HG03159 (cell line): Measurements from ENCODE around the gene TENT5C.

Experiments
- ATAC-seq: cut with Tn5 transposase; IDR thresholded peaks from one replicate; pipeline ENCODE4 v1.9.1; 2021; ENCODE audit warnings: mild to moderate bottlenecking, moderate library complexity; ENCODE audit not compliant: unreplicated experiment

Gene TENT5C

DNA sequence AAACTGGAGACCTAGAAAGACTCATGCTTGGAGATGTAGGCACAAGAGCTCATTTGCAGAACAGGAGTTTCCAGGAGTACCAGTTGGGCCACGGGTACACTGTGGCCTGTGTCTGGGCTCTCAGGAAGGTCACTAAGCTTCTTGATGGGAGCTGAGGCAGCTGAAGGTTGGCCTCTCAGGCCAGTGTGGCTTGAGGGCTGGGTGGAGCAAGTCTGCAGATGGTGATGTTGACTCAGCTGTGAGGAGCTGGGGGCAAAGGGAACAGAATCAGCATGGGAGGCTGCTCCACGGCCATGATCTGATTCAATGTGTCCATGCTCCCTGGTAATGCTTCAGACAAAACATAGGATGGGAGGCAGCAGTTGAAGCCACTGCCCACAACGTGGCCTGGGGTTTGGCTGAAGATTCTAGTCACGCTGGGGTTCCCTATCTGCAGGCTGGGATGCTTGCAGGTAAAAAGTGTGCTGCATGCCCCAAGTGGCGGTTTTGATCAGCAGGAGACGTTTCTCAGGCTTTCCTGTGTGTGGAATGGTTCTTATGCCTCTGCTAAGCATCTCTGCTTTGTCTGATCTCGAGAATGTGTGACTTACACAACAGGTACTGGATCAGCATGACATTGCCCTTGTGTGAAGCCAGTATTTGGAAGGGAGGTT is 15.4 kb upstream of the TENT5C start:
- no peak for ATAC-seq

DNA sequence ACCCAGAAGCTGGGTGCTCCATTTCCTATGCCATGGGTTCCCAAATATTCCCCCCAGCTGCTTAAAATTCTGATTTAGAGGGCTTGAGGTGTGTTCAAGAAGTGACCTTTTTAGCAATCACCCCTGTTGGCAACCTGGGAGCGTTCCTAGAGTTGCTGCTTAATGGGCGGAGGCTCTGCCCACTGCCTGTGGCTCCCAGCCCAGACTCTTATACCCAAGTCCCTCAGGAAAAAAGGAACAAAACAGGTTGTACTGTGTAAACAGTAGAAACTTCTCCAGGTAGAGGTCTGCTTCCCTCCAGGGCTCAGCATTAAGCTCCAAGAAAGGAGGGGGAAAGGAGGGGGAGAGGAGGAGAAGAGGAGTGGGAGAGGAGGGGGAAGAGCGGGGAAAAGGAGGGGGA is 14.6 kb upstream of the TENT5C start:
- no peak for ATAC-seq

DNA sequence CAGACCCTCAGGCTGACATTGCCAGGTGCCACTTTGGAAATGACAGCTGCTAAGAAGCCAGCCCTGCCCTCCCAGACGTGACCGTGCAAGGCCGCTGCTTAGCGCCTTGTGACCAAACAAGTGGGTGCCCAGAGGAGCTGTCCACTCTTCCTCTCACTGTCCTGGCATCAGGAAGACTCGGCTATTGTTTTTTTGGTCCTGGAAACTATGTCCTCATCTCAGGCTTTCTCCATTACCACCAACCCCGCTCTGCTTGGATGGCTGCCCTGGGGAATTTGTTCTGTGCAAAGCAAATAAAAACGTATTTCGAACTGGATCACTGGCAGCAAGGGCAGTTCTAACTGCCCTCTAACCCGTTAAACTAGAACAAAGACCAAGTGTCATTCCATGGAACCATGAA is 13.7 kb upstream of the TENT5C start:
- no peak for ATAC-seq

DNA sequence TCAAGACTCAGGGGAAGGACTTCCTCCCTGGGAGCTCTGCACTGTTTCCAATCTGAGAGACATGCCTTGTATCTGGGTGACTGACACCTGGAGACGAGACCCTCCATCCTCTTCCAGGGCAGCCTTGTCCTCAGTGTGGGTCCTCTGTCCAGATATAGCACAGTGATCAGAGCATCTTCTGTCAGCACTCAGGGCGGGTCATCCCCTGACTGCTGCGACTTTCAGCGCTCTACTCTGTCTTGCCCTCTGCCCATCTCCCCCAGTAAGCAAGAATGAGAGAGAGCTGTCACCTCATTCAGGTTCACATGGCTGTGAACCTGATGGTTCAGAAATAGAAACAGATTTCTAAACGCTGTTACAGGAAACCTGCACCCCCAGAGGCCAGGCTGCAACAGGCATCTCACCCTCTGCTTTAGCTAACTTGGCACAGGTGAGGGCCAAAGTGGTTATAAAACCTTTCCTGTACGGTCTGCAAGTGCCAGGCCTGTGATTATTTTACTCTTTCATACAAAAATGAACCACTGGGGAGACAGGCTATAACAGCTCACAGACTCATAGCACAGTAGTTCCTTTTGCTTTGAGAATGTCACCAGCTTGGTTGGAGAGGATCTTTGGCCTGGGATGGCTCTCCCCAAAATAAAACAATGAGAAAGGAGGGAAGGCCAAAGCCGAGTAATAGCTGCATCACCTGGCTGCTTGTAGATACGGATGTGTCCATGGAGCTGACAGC is 11.4 kb upstream of the TENT5C start:
- no peak for ATAC-seq

DNA sequence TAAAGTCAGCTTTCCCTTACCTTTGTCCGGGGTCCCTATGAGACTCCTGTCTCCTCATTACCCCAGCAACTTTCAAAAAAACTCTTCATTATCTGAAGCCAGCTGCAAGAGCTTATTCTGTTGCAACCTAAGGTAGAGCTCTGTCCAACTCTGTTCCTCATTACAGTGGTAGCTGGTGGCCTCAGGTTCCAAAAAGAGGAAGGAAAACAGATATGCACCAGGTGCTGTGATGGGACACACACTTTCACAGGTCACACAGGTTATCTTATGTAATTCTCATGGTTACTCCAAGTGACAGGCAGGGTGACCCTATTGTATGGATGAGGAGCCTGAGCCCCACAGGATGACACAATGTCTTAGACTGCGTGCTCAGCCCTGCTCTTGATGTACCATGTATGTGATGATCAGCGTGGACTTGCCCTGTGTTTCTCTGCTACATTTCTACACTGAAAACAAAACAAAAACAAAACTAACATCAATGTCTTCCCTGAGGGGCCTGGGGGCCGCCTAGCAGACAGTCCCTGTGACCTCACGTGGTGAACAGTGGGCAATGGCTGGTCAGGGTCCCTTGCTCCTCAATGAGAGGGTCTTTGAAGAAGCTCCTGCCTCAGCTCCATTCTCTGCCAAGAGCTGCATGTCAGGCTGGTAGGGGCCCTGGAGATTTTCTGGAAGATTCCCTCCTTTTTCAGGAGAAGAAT is 9.7 kb upstream of the TENT5C start:
- peak; percentile 64 for ATAC-seq

DNA sequence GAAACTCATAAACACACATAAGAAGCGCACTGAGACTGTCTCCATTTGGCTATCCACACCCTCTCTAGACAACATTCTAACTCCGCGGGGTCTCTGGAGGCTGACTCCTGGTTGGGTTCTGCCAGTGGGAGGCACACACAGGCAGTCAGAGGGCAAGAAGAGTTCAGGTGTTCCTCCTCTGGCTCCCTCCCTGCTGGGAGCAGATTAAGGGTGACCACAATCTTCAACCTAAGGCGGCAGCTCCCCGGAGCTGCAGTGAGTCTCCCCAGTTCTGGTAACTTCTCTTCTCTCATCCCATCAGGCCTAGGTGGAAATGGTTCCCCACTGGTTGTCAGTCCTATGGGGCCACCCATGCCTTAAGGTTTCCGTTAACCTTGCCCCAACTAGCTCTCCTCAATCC is 7.4 kb upstream of the TENT5C start:
- ATAC-seq, result no peak

DNA sequence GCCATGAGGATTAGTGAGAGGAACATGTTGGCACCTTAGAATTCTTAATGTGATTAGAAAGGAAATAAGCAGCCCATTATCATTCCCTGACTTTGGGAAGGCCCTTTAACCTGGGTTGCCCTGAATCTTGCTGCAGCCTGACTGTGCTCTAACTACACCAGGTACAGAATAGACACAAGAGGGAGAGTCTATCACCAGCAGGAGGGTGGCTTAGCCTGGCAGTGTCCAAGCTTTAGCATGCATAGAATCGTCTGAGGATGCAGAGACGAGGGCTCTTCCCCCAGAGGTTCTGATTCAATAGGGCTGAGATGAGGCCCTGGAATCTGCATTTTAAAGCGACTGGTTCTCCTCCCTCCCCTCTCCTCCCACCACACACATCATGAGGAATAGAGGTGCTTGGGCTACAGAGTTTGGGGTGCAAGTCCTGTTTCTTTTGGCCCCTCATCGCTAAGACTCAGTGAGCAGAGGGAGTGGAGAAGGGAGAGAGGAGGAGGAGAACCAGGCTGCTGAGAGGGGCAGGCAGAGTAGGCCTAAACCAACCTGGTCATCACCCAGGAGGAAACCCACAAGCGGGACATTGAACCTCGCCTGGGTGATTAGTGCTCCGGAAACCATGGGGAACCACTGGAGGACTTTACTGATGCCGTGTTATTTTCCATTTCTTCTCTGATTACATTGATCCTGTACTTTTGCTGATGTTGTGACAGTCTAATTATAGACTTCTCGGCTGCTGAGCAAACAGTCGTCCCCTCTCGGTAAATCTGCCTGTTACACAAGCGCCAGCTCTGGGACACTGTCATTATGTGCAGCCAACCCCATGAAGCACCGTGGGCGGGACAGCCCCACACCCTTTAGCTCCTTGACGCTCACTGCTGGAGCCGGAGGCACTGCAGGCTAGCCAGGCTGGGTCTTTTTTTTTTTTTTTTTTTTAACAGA is 6.3 kb upstream of the TENT5C start:
- ATAC-seq, result no peak

DNA sequence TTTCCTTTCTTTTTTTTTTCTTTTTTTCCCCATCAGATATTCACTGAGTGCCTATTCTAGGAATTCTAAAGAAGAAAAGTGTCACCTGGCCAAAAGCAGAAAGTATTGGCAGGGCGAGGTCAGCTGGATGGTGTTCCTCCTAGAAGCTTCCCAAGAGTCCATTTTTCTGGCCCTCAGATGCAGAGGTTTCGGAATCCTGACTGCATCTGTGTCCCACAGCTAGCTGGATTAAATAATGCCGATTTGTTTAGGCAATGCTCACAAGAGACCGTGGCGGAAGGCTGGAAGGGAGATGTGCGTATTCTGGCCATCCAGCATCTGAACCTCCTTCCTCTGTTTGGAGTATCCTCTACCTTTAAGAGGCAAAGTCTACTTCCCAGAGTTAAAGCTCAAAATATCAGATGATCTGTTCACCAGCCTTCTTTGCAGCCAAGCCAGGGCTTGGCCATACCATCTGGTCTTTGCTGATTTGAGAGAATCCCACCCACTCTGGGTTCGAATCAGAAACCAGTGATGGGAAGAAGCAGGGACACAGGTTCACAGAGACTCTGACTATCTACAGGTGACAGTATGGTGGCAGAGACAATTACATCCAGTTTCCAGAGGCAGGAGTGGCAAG is 5.4 kb upstream of the TENT5C start:
- ATAC-seq, result no peak

DNA sequence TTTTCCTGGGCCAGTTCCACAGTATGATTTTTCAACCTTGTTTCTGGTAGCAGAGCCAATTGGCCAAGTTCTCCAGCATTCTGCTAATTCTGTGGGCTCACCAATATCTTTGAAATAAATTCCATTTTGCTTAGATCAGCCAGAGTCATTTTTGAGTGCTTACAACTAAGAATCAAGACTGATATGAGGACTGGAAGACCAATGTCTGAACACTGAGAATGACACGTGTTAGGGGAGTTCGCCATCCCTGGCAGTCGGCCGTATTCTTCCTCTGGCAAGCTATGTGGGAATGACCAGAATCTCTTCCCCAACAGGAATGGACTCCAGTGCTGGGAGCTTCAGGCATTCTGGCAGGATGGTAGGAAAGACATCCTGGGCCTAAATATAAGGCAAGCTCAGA is 4.9 kb upstream of the TENT5C start:
- no peak for ATAC-seq

DNA sequence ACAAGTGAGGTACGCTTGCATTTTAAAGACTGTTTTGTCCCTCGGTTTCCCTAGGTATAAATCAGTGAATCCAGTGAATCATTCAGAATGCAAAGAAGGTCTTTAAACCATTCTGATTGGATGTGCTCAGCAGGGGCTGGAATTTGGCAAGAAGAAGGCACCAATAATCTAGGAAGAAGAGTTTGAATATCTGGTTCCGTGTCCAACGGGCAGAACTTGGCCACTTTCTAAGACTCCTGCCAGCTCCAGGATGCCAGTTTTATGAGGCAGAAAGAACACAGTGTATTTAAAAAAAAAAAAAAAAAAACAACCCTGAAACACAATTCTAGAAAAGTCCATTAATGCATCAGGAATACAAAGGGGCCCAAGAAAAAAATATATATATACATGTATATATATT is 3.0 kb upstream of the TENT5C start:
- ATAC-seq, result no peak

DNA sequence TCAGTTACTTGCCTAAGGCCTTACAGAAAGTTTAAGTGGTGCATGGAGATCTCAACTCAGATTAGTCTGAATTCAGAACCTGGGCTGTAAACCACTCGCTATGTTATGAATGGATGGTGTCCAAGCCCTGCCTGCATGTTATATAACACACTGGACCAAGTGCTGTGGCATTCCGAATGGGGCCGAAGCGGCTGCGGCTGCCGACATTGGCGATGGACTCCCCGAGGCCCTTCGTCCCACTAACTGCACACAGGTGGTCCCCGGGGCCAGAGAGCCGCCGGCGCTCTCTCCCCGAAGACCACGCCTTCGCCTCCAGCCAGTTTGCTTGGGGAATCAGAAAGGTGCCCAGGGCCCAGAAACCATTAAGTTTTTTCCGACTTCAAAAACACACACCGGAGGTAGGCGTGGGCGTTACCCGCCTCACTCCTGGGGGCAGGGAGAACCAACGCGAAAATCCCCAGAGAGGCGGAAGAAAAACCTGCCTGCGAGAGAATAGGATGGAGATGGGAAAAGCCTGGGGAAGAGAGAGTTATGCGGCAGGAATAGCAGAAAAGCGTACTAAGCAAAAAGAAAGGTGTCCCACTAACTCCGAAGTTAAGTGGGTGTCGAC is 579 bp upstream of the TENT5C start:
- peak; percentile 34 for ATAC-seq

DNA sequence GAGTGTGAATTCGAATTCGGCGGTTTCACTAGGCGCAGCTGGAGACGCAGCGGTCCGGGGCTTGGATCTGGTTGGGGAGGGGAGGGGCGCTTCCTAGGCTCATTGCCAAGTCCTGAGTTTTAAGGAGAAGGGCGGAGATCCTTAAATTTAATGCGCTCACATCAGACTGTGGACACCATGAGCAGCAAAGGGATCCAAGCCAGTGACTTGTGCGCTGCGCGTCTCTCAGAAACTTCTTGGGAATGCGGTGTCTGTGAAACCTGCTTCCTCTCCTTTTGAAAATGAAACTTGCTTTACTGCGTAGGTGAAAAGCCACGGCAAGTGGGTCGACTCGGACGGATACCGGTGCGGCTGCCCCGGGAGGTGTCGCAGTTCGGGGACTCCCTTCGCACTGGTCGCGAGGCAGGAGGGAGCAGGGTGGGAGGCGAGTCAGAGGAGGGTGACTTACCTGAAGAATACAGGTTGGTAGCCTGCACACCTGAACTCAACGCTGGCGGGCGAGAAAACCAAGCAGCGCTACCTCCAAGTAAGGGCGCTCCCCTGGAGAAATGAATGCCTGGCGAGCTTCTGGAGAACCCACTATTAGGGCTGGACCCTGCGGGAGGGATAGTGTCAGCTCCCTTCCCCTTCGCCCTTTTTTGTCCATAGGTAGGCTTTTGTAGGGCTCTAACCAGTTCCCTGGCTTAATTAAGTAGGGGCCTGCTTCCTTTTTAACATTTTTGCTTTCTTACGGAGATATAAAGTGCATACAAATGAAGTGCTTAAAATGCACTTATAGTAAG is 992 bp downstream of the TENT5C start:
- ATAC-seq, result no peak

DNA sequence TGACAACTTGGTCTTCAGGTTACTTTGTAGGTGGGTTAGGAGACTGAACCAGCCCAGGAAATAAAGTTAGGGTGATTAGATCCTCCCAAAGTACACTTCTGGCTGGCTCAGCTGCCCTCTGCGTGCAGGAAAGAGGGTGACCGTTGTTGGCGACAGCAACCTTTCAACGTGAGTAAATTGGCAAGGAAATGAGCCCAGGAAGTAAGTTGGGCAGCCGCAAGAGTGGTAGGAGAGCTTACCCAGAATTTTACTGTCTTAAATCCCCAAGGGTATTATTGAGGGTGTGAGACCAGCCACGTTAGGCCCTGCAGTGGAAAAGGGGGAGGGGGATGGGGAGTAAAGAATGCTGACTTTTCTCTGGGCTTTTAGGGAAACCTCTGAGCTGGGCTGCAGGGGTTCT is 1.6 kb downstream of the TENT5C start:
- ATAC-seq, result no peak

DNA sequence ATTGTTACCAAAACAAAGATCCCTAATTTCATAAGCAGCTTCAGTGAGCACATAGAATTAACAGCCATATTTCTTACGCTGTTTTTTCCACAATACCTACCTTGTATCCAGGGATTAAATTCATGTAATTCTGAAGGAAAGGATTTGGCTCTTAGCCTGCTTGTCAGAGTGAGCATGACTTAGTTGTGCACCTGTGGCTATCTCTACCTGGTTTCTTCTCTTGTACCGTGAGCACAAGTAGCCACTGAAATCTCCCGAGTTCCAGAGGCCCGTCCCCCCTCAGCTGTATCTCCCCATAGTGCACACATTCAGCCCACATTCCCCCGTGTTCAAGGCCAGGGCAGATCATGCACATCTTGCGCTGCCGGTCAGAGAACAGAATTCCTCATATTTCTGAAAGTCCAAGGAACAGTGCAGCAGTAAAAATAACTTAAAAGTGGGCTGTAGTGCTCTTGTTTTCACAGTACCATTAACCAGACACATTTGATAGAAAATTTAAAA is 2.3 kb downstream of the TENT5C start:
- no peak for ATAC-seq

DNA sequence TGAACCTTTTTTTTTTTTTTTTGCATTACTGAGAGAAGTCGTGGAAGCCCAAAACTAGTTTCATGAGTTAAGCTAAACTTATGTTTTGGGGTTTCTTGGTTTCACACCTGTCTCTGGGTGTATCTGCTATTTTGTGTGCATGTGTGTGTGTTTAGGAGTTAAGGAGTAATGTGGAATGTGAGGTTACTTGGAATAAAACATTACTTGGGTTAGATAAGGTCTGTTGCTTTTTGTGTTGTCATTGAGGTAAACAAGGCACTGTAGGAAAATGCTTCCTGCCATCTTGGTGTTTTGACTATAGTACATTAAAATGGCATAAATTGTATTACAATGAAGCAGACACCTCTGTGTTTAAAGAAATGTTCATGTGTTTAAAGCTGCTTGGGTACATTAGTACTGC is 2.9 kb downstream of the TENT5C start:
- ATAC-seq, result no peak

DNA sequence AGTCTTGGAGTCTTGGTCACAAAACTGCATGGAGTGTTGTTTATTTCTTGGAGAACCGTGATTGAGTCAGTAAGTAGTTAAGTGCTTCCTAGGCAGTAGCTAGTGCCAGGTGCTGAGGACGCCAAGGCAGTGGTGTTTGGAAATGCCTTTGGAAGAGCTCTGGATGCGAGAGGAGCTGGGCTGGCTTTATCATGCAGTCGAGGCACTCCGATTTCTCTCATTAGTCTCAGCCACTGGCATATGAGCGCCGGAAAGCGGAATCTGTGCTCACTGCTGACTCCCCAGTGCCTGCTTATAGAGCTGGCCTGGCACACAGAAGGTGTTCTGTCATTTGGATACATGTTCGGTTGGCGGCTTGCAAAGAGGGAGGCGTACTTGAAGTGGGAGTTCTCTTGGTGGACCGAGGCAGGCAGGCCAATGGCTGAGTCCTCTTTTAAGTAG is 3.6 kb downstream of the TENT5C start:
- ATAC-seq, result no peak

DNA sequence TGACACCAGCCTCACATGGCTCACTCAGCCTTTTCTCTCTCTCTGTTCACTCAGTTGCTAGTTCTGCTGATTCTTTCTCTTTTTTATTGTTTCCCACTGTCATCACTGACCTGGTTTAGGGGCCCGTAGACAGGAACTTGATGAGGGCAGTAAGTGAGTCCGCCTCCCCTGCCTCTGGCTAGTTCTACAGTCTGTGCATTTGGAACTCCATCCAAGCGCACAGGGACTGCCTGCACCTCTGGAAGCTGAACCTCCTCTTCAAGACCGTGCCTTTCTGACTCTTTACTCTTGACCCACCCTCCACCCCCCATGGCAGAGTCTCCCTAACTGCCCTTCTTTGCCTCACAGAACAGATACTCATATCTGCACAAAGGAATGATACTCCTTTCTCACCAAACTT is 4.2 kb downstream of the TENT5C start:
- no peak for ATAC-seq

DNA sequence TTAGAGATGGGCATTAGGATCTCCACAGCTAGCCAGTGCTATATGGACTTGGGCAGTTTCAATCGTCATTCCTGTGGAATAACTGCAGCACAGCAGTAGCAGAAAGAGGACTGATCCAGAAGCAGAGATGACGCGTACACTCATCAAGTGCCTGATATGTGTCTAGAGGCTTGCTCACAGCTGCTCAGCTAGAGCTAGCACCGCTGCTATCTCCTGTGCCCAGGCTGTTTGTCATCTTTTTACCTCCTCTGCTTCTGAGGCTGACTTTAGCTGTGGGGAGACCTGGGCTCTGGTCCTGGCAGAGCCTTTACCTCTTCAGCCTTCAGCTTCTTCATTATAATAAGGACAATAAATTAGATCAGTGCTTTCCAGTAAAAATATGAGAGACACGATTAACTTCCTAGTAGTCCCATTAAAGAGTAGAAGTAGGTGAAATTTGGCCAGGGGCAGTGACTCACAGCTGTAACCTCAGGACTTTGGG is 5.3 kb downstream of the TENT5C start:
- ATAC-seq, result no peak

DNA sequence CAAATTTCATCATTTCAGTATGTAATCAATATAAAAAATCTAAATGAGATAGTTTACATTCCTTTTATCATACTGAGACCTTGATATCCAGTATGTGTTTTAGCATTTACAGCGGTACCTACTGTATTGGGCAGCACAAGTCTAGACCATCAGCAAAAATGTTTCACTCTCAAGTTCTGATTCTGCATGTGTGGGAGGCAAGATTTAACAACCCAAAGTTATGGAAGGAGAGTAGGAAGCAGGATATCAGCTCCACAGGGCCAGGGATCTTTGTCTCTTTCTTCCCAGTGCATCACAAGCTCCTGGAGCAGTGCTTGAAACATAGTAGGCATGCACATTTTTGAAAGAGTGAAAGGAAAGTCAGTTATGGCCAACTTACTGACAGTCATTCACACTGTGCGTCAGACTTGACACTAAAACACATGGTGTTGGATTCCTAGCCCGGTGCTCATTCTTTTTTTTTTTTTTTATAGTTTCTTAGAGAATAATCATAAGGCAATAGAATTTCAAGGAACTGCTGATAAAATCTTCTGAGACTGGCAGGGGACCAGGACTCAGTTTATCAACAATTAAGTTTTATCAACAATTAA is 6.1 kb downstream of the TENT5C start:
- ATAC-seq, result no peak
